IMR-90 (cell line): Measurements from ENCODE around the gene UNC13C. TPM values are rescaled to one million over a fixed set of nuclear protein-coding genes. Genes with fewer than 3 reads are reported as not detected.

Experiments
- ATAC-seq: fragments of 200-7000 bp; cut with Tn5 transposase; 2 replicates; pipeline ENCODE4 v1.9.1; 2020; ENCODE audit warnings: low read depth, mild to moderate bottlenecking, moderate library complexity
- BruUV-seq: library from RNA; stranded (reverse); fragments of 400-500 nt; replicated peaks from 2 replicates; lab custom pipeline; 2021; lab: Mats Ljungman, UMichigan
- CTCF ChIA-PET: fragments of 300-600 bp; formaldehyde crosslinking; extraction: SDS; loops from one replicate; lab custom pipeline; 2021; ENCODE audit warnings: antibody characterized with exemption; lab: Yijun Ruan, JAX
- POLR2A ChIA-PET: fragments of 300-600 bp; sonication (Branson Sonifier 250); formaldehyde crosslinking; loops from one replicate; lab custom pipeline; 2022; ENCODE audit warnings: antibody characterized with exemption; ENCODE audit not compliant: unreplicated experiment; lab: Charles Lee
- DNase-seq: peaks from one replicate; pipeline ENCODE4 v3.0.0; 2013
- H2AFZ ChIP-seq: replicated peaks from 2 replicates; pipeline ENCODE3; 2013; ENCODE audit warnings: low read length, mild to moderate bottlenecking; ENCODE audit not compliant: poor library complexity
- H2AK5ac ChIP-seq: 2 replicates; pipeline ENCODE4 v1.6.1; 2013; ENCODE audit warnings: low read depth, low read length, inconsistent platforms
- H2AK9ac ChIP-seq: replicated peaks from 2 replicates; pipeline ENCODE3; 2013; ENCODE audit warnings: mild to moderate bottlenecking, low read depth, low read length, moderate library complexity; ENCODE audit not compliant: poor library complexity
- H2BK120ac ChIP-seq: 2 replicates; pipeline ENCODE4 v1.6.1; 2013; ENCODE audit warnings: low read depth, low read length, inconsistent platforms
- H2BK15ac ChIP-seq: 3 replicates; pipeline ENCODE4 v1.6.1; 2013; ENCODE audit warnings: low read depth, low read length, inconsistent platforms
- H2BK20ac ChIP-seq: 2 replicates; pipeline ENCODE4 v1.6.1; 2013; ENCODE audit warnings: low read depth, mild to moderate bottlenecking, inconsistent platforms, low read length, moderate library complexity
- H2BK5ac ChIP-seq: 2 replicates; pipeline ENCODE4 v1.6.1; 2013; ENCODE audit warnings: mild to moderate bottlenecking, low read depth, low read length, inconsistent platforms; ENCODE audit not compliant: poor library complexity, severe bottlenecking
- H3K14ac ChIP-seq: replicated peaks from 2 replicates; pipeline ENCODE4 v1.6.1; 2013; ENCODE audit warnings: low read depth, low read length, inconsistent platforms
- H3K18ac ChIP-seq: 2 replicates; pipeline ENCODE4 v1.6.1; 2013; ENCODE audit warnings: low read depth, low read length, control low read depth
- H3K23ac ChIP-seq: 2 replicates; pipeline ENCODE4 v1.6.1; 2013; ENCODE audit warnings: low read depth, low read length, inconsistent platforms
- H3K27ac ChIP-seq: 2 replicates; pipeline ENCODE4 v1.5.1; 2013; ENCODE audit warnings: mild to moderate bottlenecking, control low read depth, low read length; ENCODE audit not compliant: insufficient read depth
- H3K27me3 ChIP-seq: 2 replicates; pipeline ENCODE4 v1.6.1; 2013; ENCODE audit warnings: low read length; ENCODE audit not compliant: control insufficient read depth, insufficient read depth
- H3K36me3 ChIP-seq: 2 replicates; pipeline ENCODE4 v1.6.1; 2013; ENCODE audit warnings: low read length, mixed read lengths; ENCODE audit not compliant: control insufficient read depth, insufficient read depth
- H3K4ac ChIP-seq: 2 replicates; pipeline ENCODE4 v1.6.1; 2013; ENCODE audit warnings: low read depth, low read length, inconsistent platforms
- H3K4me1 ChIP-seq: 2 replicates; pipeline ENCODE4 v1.6.1; 2013; ENCODE audit warnings: low read length, mixed read lengths; ENCODE audit not compliant: control insufficient read depth, insufficient read depth
- H3K4me2 ChIP-seq: 2 replicates; pipeline ENCODE4 v1.6.1; 2013; ENCODE audit warnings: low read depth, mild to moderate bottlenecking, control low read depth, low read length, moderate library complexity
- H3K4me3 ChIP-seq: 2 replicates; pipeline ENCODE4 v1.5.1; 2013; ENCODE audit warnings: low read depth, mild to moderate bottlenecking, control low read depth, low read length, moderate library complexity; ENCODE audit not compliant: insufficient read depth
- H3K56ac ChIP-seq: 2 replicates; pipeline ENCODE4 v1.6.1; 2013; ENCODE audit warnings: low read length, inconsistent platforms; ENCODE audit not compliant: insufficient read depth; ENCODE audit errors: extremely low read depth
- H3K79me1 ChIP-seq, 2 experiments: 2 replicates each; pipeline ENCODE4 v1.6.1; 2013; ENCODE audit warnings: low read length in 2 of 2, inconsistent platforms in 1 of 2, low read depth in 1 of 2
- H3K9ac ChIP-seq: 2 replicates; pipeline ENCODE4 v1.6.1; 2013; ENCODE audit warnings: low read depth, low read length, control low read depth
- H3K9me1 ChIP-seq: 2 replicates; pipeline ENCODE4 v1.6.1; 2013; ENCODE audit warnings: low read length, inconsistent platforms; ENCODE audit not compliant: insufficient read depth
- H3K9me3 ChIP-seq: 2 replicates; pipeline ENCODE4 v1.6.1; 2013; ENCODE audit warnings: low read length; ENCODE audit not compliant: control insufficient read depth, insufficient read depth
- H4K20me1 ChIP-seq: 2 replicates; pipeline ENCODE4 v1.6.1; 2013; ENCODE audit warnings: low read length, inconsistent platforms; ENCODE audit not compliant: insufficient read depth
- H4K5ac ChIP-seq: 2 replicates; pipeline ENCODE4 v1.6.1; 2013; ENCODE audit warnings: mild to moderate bottlenecking, low read depth, low read length, control low read depth
- H4K8ac ChIP-seq, 2 experiments: 2 replicates each; pipeline ENCODE4 v1.6.1; 2013; ENCODE audit warnings: low read depth in 2 of 2, low read length in 2 of 2, control low read depth in 1 of 2, inconsistent platforms in 1 of 2
- H4K91ac ChIP-seq: 2 replicates; pipeline ENCODE4 v1.6.1; 2013; ENCODE audit warnings: low read depth, low read length, inconsistent platforms; ENCODE audit not compliant: insufficient read depth
- CHD1 ChIP-seq: IDR thresholded peaks from 2 replicates; pipeline ENCODE4 v1.6.1; 2012; ENCODE audit warnings: low read depth, low read length, improper control_type of control experiment
- ELK1 ChIP-seq: fragments of 150-350 bp; IDR thresholded peaks from 2 replicates; pipeline ENCODE4 v1.6.1; 2016; ENCODE audit warnings: low read depth, mild to moderate bottlenecking, low read length, moderate library complexity, borderline replicate concordance
- MAZ ChIP-seq: IDR thresholded peaks from 2 replicates; pipeline ENCODE4 v1.6.1; 2012; ENCODE audit warnings: low read depth, mild to moderate bottlenecking, low read length, improper control_type of control experiment, moderate library complexity, borderline replicate concordance
- MXI1 ChIP-seq: IDR thresholded peaks from 2 replicates; pipeline ENCODE4 v1.6.1; 2012; ENCODE audit warnings: low read depth, mild to moderate bottlenecking, low read length, moderate library complexity, borderline replicate concordance
- POLR2A ChIP-seq: IDR thresholded peaks from 2 replicates; pipeline ENCODE4 v1.6.1; 2012; ENCODE audit warnings: mild to moderate bottlenecking, low read depth, low read length
- RAD21 ChIP-seq: IDR thresholded peaks from 2 replicates; pipeline ENCODE4 v1.6.1; 2012; ENCODE audit warnings: low read length, improper control_type of control experiment
- RCOR1 ChIP-seq: IDR thresholded peaks from 2 replicates; pipeline ENCODE4 v1.6.1; 2012; ENCODE audit warnings: mild to moderate bottlenecking, low read length, improper control_type of control experiment; ENCODE audit not compliant: insufficient replicate concordance
- USF2 ChIP-seq: fragments of 150-350 bp; IDR thresholded peaks from 2 replicates; pipeline ENCODE4 v1.6.1; 2017; ENCODE audit warnings: mild to moderate bottlenecking, antibody characterized with exemption, low read length, low read depth
- WGBS, 2 experiments: methylation state at CpG; one replicate each; pipeline versions ENCODE4 v1.1.5 to v1.1.7; 2013; ENCODE audit warnings: missing lambda C conversion rate in 2 of 2; ENCODE audit not compliant: insufficient read length in 1 of 2; ENCODE audit errors: extremely low coverage in 2 of 2; 5-methylcytosine and 5-hydroxymethylcytosine counted together
- dilution Hi-C: fragments of 300-500 bp; cut with HindIII; formaldehyde crosslinking; loops from one replicate; pipeline ENCODE4 v1.14.3; 2018; ENCODE audit warnings: low sequenced_read_pairs; ENCODE audit not compliant: unreplicated experiment
- in situ Hi-C: fragments of 300-500 bp; cut with MboI; formaldehyde crosslinking; loops from 3 replicates; pipeline ENCODE4 v1.14.3; 2019; ENCODE audit warnings: low sequenced_read_pairs, inconsistent platforms, mixed read lengths
- intact Hi-C: fragments of 100-400 bp; cut with micrococcal nuclease; formaldehyde crosslinking; loops from 2 replicates; pipeline ENCODE4 v1.10.0; 2022
- polyA plus RNA-seq, 3 experiments: library from polyadenylated mRNA; depleted of rRNA; stranded (reverse); fragments of >200 nt; gene quantifications; 2 replicates each; pipeline ENCODE4 v1.2.3, GENCODE V29; 2012; ENCODE audit warnings: low replicate concordance in 1 of 3
- total RNA-seq: library from RNA; depleted of rRNA; stranded (reverse); fragments of >200 nt; gene quantifications from 2 replicates; pipeline ENCODE4 v1.2.3, GENCODE V29; 2012

The UNC13C gene
- total and polyA plus RNA-seq, 2 of the 4 experiments (the other 2 are of a cell fraction) = not detected

- ChIA-PET CTCF (no interaction called here), POLR2A (no interaction called here)
- no TSS peak for BruUV-seq
- no peak for DNase-seq
- no CpG with 5 or more reads among the region's 3 CpGs for WGBS, 2 experiments
- ATAC-seq = no peak
- H2AFZ ChIP-seq = no peak overlapping the region
- H3K36me3 ChIP-seq = no peaks in the 10 kb centered on the region
- intact Hi-C loops (no loop called here), dilution Hi-C loops (no loop called here), in situ Hi-C loops (no loop called here)
- no peak overlapping the region for H2BK15ac ChIP-seq
- no peaks in the 10 kb centered on the region for H4K20me1 ChIP-seq
- no peak overlapping the region for H3K23ac ChIP-seq
- no peak overlapping the region for H2AK5ac ChIP-seq
- H3K56ac ChIP-seq = no peak overlapping the region
- no peak overlapping the region for H4K91ac ChIP-seq
- no peaks in the 10 kb centered on the region for H3K9me3 ChIP-seq
- no peaks in the 10 kb centered on the region for H3K27me3 ChIP-seq
- H2BK5ac ChIP-seq = no peak overlapping the region
- H3K9me1 ChIP-seq = no peaks in the 10 kb centered on the region
- no peak overlapping the region for H2BK120ac ChIP-seq
- H2BK20ac ChIP-seq = no peak overlapping the region
- H3K79me1 ChIP-seq = no peaks in the 10 kb centered on the region
- H2AK9ac ChIP-seq = no peak overlapping the region
- no peak overlapping the region for H3K9ac ChIP-seq
- H3K14ac ChIP-seq = no peak overlapping the region
- no peak for TF ChIP-seq USF2
- no peak for TF ChIP-seq MAZ
- TF ChIP-seq POLR2A = no peak
- TF ChIP-seq ELK1 = no peak
- TF ChIP-seq RCOR1 = no peak
- no peak for TF ChIP-seq CHD1
- TF ChIP-seq RAD21 = no peak
- TF ChIP-seq MXI1 = no peak
- no peak overlapping the region for H3K4me3 ChIP-seq
- H3K4ac ChIP-seq = no peak overlapping the region
- H3K27ac ChIP-seq = no peak overlapping the region
- no peak overlapping the region for H4K8ac ChIP-seq
- H4K5ac ChIP-seq = no peak overlapping the region
- H3K18ac ChIP-seq = no peak overlapping the region
- H3K4me2 ChIP-seq = no peak overlapping the region
- no peaks in the 10 kb centered on the region for H3K4me1 ChIP-seq
Measured at GRCh38 chr15:54064365-54064764, 86.1 kb downstream of the UNC13C start.
